Breast epithelium (tissue), 4 donors: ENCODE results near the gene MASP1. TPM values are rescaled to one million over a fixed set of nuclear protein-coding genes. Genes with fewer than 3 reads are reported as not detected.

Experiments used
- DNase-seq, 2 donors: peaks; one replicate each; pipeline ENCODE4 v3.0.0-alpha.2; 2019; ENCODE audit warnings: low spot score in 2 of 2
- H3K27ac ChIP-seq, 2 donors: fragments of 200-600 bp; sonication (generic) in 1 of 2; one replicate each; pipeline ENCODE4 v1.5.1; 2016 to 2019; ENCODE audit warnings: mild to moderate bottlenecking in 1 of 2
- H3K27me3 ChIP-seq, 2 donors: fragments of 200-600 bp; sonication (generic) in 1 of 2; one replicate each; pipeline versions ENCODE4 v1.5.1 to v1.6.0; 2017 to 2019; ENCODE audit warnings: control low read depth in 1 of 2, mild to moderate bottlenecking in 1 of 2
- H3K36me3 ChIP-seq: fragments of 200-600 bp; one replicate; pipeline ENCODE4 v1.5.1; 2019
- H3K4me1 ChIP-seq, 2 donors: fragments of 200-600 bp; sonication (generic); one replicate each; pipeline ENCODE4 v1.5.1; 2016 to 2019; ENCODE audit warnings: control low read depth in 1 of 2
- H3K4me3 ChIP-seq, 3 donors: fragments of 200-600 bp; sonication (generic); 1 replicate in 2 of 3; 2 replicates in 1 of 3; pipeline ENCODE4 v1.5.1; 2016 to 2019; ENCODE audit warnings: mild to moderate bottlenecking in 3 of 3, moderate library complexity in 2 of 3
- H3K9me3 ChIP-seq, 2 donors: fragments of 200-600 bp; sonication (generic) in 1 of 2; one replicate each; pipeline ENCODE4 v1.5.1; 2016 to 2019; ENCODE audit warnings: control low read depth in 1 of 2
- POLR2A ChIP-seq: fragments of 450-650 bp; IDR thresholded peaks from one replicate; pipeline ENCODE4 v1.6.1; 2016; ENCODE audit warnings: antibody characterized with exemption, mild to moderate bottlenecking, moderate library complexity
- POLR2AphosphoS5 ChIP-seq, 3 donors: sonication (generic); formaldehyde crosslinking; IDR thresholded peaks; one replicate each; pipeline ENCODE4 v1.6.1; 2017; ENCODE audit warnings: antibody characterized with exemption in 3 of 3
- intact Hi-C: fragments of 100-400 bp; cut with DNase I; formaldehyde crosslinking; loops from one replicate; pipeline ENCODE4 v1.15.1; 2023; ENCODE audit warnings: low total_unique reads
- total RNA-seq, 3 donors: library from RNA; depleted of rRNA; stranded (reverse); fragments of >200 nt; gene quantifications; one replicate each; pipeline ENCODE4 v1.1.0, GENCODE V29; 2016
- TF ChIP-seq, protein P1 (sequence below), 3 donors: fragments of 450-650 bp; IDR thresholded peaks; one replicate each; pipeline ENCODE4 v1.5.1; 2016 to 2017; ENCODE audit warnings: antibody characterized with exemption in 3 of 3, mild to moderate bottlenecking in 3 of 3, moderate library complexity in 3 of 3

The MASP1 gene
- total RNA-seq = 10 to 100 TPM in 1 of 3 donors, 1 to 10 TPM in 1, under 1 TPM in 1; 0.33 to 11.5 (median 1.3) TPM

- H3K27me3 ChIP-seq = no peaks in the 10 kb centered on the region
- TF ChIP-seq, protein P1, sequence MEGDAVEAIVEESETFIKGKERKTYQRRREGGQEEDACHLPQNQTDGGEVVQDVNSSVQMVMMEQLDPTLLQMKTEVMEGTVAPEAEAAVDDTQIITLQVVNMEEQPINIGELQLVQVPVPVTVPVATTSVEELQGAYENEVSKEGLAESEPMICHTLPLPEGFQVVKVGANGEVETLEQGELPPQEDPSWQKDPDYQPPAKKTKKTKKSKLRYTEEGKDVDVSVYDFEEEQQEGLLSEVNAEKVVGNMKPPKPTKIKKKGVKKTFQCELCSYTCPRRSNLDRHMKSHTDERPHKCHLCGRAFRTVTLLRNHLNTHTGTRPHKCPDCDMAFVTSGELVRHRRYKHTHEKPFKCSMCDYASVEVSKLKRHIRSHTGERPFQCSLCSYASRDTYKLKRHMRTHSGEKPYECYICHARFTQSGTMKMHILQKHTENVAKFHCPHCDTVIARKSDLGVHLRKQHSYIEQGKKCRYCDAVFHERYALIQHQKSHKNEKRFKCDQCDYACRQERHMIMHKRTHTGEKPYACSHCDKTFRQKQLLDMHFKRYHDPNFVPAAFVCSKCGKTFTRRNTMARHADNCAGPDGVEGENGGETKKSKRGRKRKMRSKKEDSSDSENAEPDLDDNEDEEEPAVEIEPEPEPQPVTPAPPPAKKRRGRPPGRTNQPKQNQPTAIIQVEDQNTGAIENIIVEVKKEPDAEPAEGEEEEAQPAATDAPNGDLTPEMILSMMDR (IDR thresholded peaks at IDR 0.05) = no peak
- TF ChIP-seq POLR2AphosphoS5 (IDR thresholded peaks at IDR 0.05) = no peak
- TF ChIP-seq POLR2A = no peak
- H3K4me1 ChIP-seq = no peaks in the 10 kb centered on the region
- intact Hi-C loops = no loop called here
- DNase-seq = no peak
- peak within 1 kb of the TSS; percentile 21 to 29 (median 28) for H3K4me3 ChIP-seq
- H3K9me3 ChIP-seq = no peaks in the 10 kb centered on the region
- H3K27ac ChIP-seq = no peak within 1 kb of the TSS
- no peaks in the 10 kb centered on the region for H3K36me3 ChIP-seq
Measured at GRCh38 chr3:187291512-187292132, at the start of gene MASP1. MASP1 (minus strand) TSS chr3:187291737; CDS start chr3:187291632, 105 bp downstream.

- DNase-seq = no peak
- Histone ChIP-seq H3K27ac (no peak overlapping the region), H3K9me3 (no peaks in the 10 kb centered on the region), H3K27me3 (no peaks in the 10 kb centered on the region), H3K36me3 (no peaks in the 10 kb centered on the region), H3K4me1 (no peaks in the 10 kb centered on the region), H3K4me3 (no peak overlapping the region)
- intact Hi-C loops = no loop called here
- TF ChIP-seq POLR2AphosphoS5 (IDR thresholded peaks at IDR 0.05) (no peak), POLR2A (no peak)
- TF ChIP-seq, protein P1 (IDR thresholded peaks at IDR 0.05) = no peak
Measured at GRCh38 chr3:187340578-187340977, 49.0 kb upstream of the MASP1 start.

DNA sequence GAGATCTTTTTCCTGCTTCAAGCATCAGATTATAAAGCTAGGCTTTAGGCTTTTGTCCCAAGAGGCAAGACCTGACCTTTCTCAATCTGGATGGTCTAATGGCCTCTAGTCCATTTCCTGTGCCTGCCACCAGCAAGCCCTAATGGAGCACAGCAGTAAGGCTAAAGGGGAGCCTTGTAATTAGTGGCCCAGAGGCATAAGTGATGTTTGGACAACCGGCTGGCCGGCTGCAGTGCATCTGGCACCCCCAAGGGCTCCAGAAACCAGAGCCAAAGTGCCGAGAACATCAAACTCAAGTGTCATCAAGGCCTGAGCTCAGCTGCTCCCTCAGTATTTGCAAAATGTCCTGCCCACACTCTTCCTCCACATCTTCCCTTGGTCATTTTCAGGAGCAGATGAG is 44.8 kb upstream of the MASP1 start:
- no peaks in the 10 kb centered on the region for H3K36me3 ChIP-seq
- H3K4me3 ChIP-seq = no peak overlapping the region
- intact Hi-C loops = no loop called here
- DNase-seq = no peak
- TF ChIP-seq, protein P1 (IDR thresholded peaks at IDR 0.05) = no peak
- TF ChIP-seq POLR2AphosphoS5 (IDR thresholded peaks at IDR 0.05) (no peak), POLR2A (no peak)
- H3K4me1 ChIP-seq = no peaks in the 10 kb centered on the region
- no peak overlapping the region for H3K27ac ChIP-seq
- H3K9me3 ChIP-seq = no peaks in the 10 kb centered on the region
- H3K27me3 ChIP-seq = no peaks in the 10 kb centered on the region

GRCh38 chr3:187334904-187335303 is 43.4 kb upstream of the MASP1 start:
- intact Hi-C loops = no loop called here
- H3K36me3 ChIP-seq = no peaks in the 10 kb centered on the region
- no peak overlapping the region for H3K27ac ChIP-seq
- no peak for DNase-seq
- no peaks in the 10 kb centered on the region for H3K4me1 ChIP-seq
- H3K4me3 ChIP-seq = no peak overlapping the region
- no peaks in the 10 kb centered on the region for H3K9me3 ChIP-seq
- no peaks in the 10 kb centered on the region for H3K27me3 ChIP-seq
- no peak for TF ChIP-seq POLR2AphosphoS5 (IDR thresholded peaks at IDR 0.05)
- no peak for TF ChIP-seq POLR2A
- TF ChIP-seq, protein P1 (IDR thresholded peaks at IDR 0.05) = no peak

GRCh38 chr3:187328691-187329090 is 37.2 kb upstream of the MASP1 start:
- Histone ChIP-seq H3K36me3 (no peaks in the 10 kb centered on the region), H3K27me3 (no peaks in the 10 kb centered on the region), H3K27ac (no peak overlapping the region), H3K4me3 (no peak overlapping the region), H3K4me1 (no peaks in the 10 kb centered on the region), H3K9me3 (no peaks in the 10 kb centered on the region)
- intact Hi-C loops = no loop called here
- TF ChIP-seq POLR2AphosphoS5 (IDR thresholded peaks at IDR 0.05) (no peak), POLR2A (no peak)
- TF ChIP-seq, protein P1 (IDR thresholded peaks at IDR 0.05) = no peak
- DNase-seq = no peak
